ENCODE data around the gene RNF146. TPM values are rescaled to one million over a fixed set of nuclear protein-coding genes. Genes with fewer than 3 reads are reported as not detected.

The RNF146 gene
- total and polyA plus RNA-seq, 9 of the 15 experiments (the other 6 are each of a cell fraction or from before 2014, with no cell fraction given), result 8.4 to 30.5 (median 17.5) TPM

GRCh38 chr6:127266892-127267645 is 405 bp downstream of the RNF146 start (continued):
- TF ChIP-seq ARID4B (CRISPR knock-in tag; IDR thresholded peaks at IDR 0.05), result peak; percentile 52
- 0 out of 2 replicates have a peak, but pooled peaks have one; percentile 58 for TF ChIP-seq E2F3 (CRISPR knock-in tag; IDR thresholded peaks at IDR 0.05)
- peak; percentile 61; the same call in 1 of the 2 replicates for TF ChIP-seq ZC3H4 (CRISPR knock-in tag; IDR thresholded peaks at IDR 0.05; ENCODE audit: borderline replicate concordance)
- TF ChIP-seq POLR3G (IDR thresholded peaks at IDR 0.05; ENCODE audit: extremely low read depth, insufficient read length, insufficient replicate concordance), result no peak
- TF ChIP-seq CHAMP1 (IDR thresholded peaks at IDR 0.05), result no peak; the same call in 1 of the 2 replicates
- TF ChIP-seq WHSC1 (IDR thresholded peaks at IDR 0.05; ENCODE audit: low read length), result no peak
- no peak for TF ChIP-seq MIER1 (IDR thresholded peaks at IDR 0.05; ENCODE audit: low read depth)
- no peak for TF ChIP-seq JUN (IDR thresholded peaks at IDR 0.05; ENCODE audit: borderline replicate concordance, low read depth, low read length)
- no peak for TF ChIP-seq JUN (CRISPR knock-in tag; IDR thresholded peaks at IDR 0.05; ENCODE audit: borderline replicate concordance)
- 0 out of 2 replicates have a peak, but pooled peaks have one; percentile 29 for TF ChIP-seq THRB (CRISPR knock-in tag; conservative IDR thresholded peaks at IDR 0.05)
- no peak for TF ChIP-seq MITF (IDR thresholded peaks at IDR 0.05)
- TF ChIP-seq TRIM24 (IDR thresholded peaks at IDR 0.05), result no peak
- TF ChIP-seq NKRF (IDR thresholded peaks at IDR 0.05; ENCODE audit: borderline replicate concordance), result 0 out of 2 replicates have a peak, but pooled peaks have one; percentile 19
